HepG2 (cell line): ENCODE measurements around the gene SEC61A2. TPM values are rescaled to one million over a fixed set of nuclear protein-coding genes. Genes with fewer than 3 reads are reported as not detected.

Experiments
- ATAC-seq: fragments of 200-7000 bp; cut with Tn5 transposase; 3 replicates; pipeline ENCODE4 v1.9.1; 2020; ENCODE audit warnings: mild to moderate bottlenecking, moderate library complexity
- BruUV-seq: library from RNA; stranded (reverse); fragments of 400-500 nt; replicated peaks from 2 replicates; lab custom pipeline; 2021; lab: Mats Ljungman, UMichigan
- CTCF ChIA-PET: fragments of 300-600 bp; formaldehyde crosslinking; extraction: SDS; loops from one replicate; lab custom pipeline; 2021; ENCODE audit warnings: low total read pairs, inconsistent platforms, low intra/inter-chr PET ratio; lab: Yijun Ruan, JAX
- POLR2A ChIA-PET: fragments of 350-600 bp; sonication (Branson Sonifier 250); formaldehyde crosslinking; loops from one replicate; lab custom pipeline; 2020; ENCODE audit warnings: antibody characterized with exemption, inconsistent platforms; lab: Yijun Ruan, JAX
- DNase-seq: peaks from one replicate; pipeline ENCODE4 v3.0.0-alpha.2; 2015; ENCODE audit warnings: low spot score
- FAIRE-seq: peaks from 3 replicates; lab custom pipeline; 2011; peaks lifted over from hg19 to GRCh38; lab: Jason Lieb, UNC
- H2AFZ ChIP-seq: one replicate; pipeline ENCODE4 v1.6.1; 2011; ENCODE audit warnings: low read length, inconsistent platforms
- H3K27ac ChIP-seq: fragments of 300-600 bp; 3 replicates; pipeline ENCODE4 v1.8.0; 2011; ENCODE audit warnings: mixed run types, mild to moderate bottlenecking, mixed read lengths, low read length, inconsistent platforms; ENCODE audit not compliant: insufficient read depth; ENCODE audit errors: extremely low read length
- H3K27me3 ChIP-seq, 2 experiments: fragments of 200-600 bp in 1 of 2; 2 replicates in 1 of 2; 3 replicates in 1 of 2; pipeline versions ENCODE4 v1.6.0 to v1.8.0; 2011; ENCODE audit warnings: low read length in 2 of 2, mild to moderate bottlenecking in 2 of 2, moderate library complexity in 2 of 2, inconsistent platforms in 1 of 2; ENCODE audit not compliant: insufficient read depth in 2 of 2, control insufficient read depth in 1 of 2
- H3K36me3 ChIP-seq, 2 experiments: fragments of 200-600 bp in 1 of 2; replicated peaks in 1 of 2; 2 replicates in 1 of 2; 3 replicates in 1 of 2; pipeline versions ENCODE4 v1.5.1 to v1.8.0; 2011; ENCODE audit warnings: low read length in 2 of 2, inconsistent platforms in 1 of 2; ENCODE audit not compliant: insufficient read depth in 2 of 2, control insufficient read depth in 1 of 2
- H3K4me1 ChIP-seq: 2 replicates; pipeline ENCODE4 v1.5.1; 2012; ENCODE audit warnings: low read length, inconsistent platforms; ENCODE audit not compliant: insufficient read depth
- H3K4me2 ChIP-seq: 2 replicates; pipeline ENCODE4 v1.6.0; 2011; ENCODE audit warnings: low read depth, low read length, inconsistent platforms
- H3K4me3 ChIP-seq, 3 experiments: fragments of 200-600 bp in 1 of 3; sonication (generic), shearing (Covaris generic) in 1 of 3; replicated peaks in 1 of 3; 2 replicates each; pipeline ENCODE4 v1.5.1; 2011 to 2016; ENCODE audit warnings: low read length in 3 of 3, inconsistent platforms in 2 of 3, low read depth in 2 of 3, mild to moderate bottlenecking in 2 of 3, control low read depth in 1 of 3, mixed read lengths in 1 of 3; ENCODE audit not compliant: insufficient read depth in 1 of 3
- H3K79me2 ChIP-seq: one replicate; pipeline ENCODE4 v1.6.1; 2011; ENCODE audit warnings: low read length, inconsistent platforms; ENCODE audit not compliant: insufficient read depth
- H3K9ac ChIP-seq: 2 replicates; pipeline ENCODE4 v1.6.0; 2011; ENCODE audit warnings: mild to moderate bottlenecking, low read depth, low read length, inconsistent platforms; ENCODE audit not compliant: insufficient read depth
- H3K9me3 ChIP-seq: 2 replicates; pipeline ENCODE4 v1.5.1; 2012; ENCODE audit warnings: mild to moderate bottlenecking, low read length
- H4K20me1 ChIP-seq: 2 replicates; pipeline ENCODE4 v1.6.0; 2011; ENCODE audit warnings: inconsistent platforms, mild to moderate bottlenecking, low read length, moderate library complexity; ENCODE audit not compliant: insufficient read depth
- CEBPB ChIP-seq: IDR thresholded peaks from 2 replicates; pipeline ENCODE4 v1.6.1; 2011; ENCODE audit warnings: low read depth, low read length, improper control_type of control experiment, borderline replicate concordance
- NFIB ChIP-seq: sonication (generic); formaldehyde crosslinking; IDR thresholded peaks from 2 replicates; pipeline ENCODE4 v1.9.0; 2021; ENCODE audit warnings: missing genetic modification reagents, mild to moderate bottlenecking, borderline replicate concordance
- NR2F2 ChIP-seq: IDR thresholded peaks from 2 replicates; pipeline ENCODE4 v1.6.1; 2012; ENCODE audit warnings: low read depth, inconsistent platforms, borderline replicate concordance
- ZNF3 ChIP-seq: IDR thresholded peaks from 2 replicates; pipeline ENCODE4 v1.7.0; 2017; ENCODE audit warnings: inconsistent platforms
- WGBS: methylation state at CpG from one replicate; pipeline ENCODE4 v1.1.6; 2017; ENCODE audit warnings: low lambda C conversion rate; 5-methylcytosine and 5-hydroxymethylcytosine counted together
- in situ Hi-C: cut with HindIII; loops from 2 replicates; pipeline ENCODE4 v1.10.0; 2017; ENCODE audit warnings: low pct_unique_long_range_greater_than_20kb; ENCODE audit not compliant: extremely low pct_ligation_motif_present
- intact Hi-C: fragments of 100-400 bp; cut with micrococcal nuclease; formaldehyde crosslinking; loops from one replicate; pipeline ENCODE4 v1.10.0; 2022; ENCODE audit not compliant: unreplicated experiment
- polyA plus RNA-seq, 8 experiments: library from polyadenylated mRNA; depleted of rRNA in 3 of 8; stranded (reverse) in 7 of 8; unstranded in 1 of 8; fragments of >200 nt; fragmentation: Illumina TruSeq in 4 of 8; extraction: Trizol in 4 of 8; gene quantifications; 2 replicates each; pipeline versions ENCODE4 v1.2.1 to v1.2.3, GENCODE V29; 2011 to 2016; ENCODE audit warnings: low read depth in 4 of 8, missing spikeins in 1 of 8, mixed read lengths in 1 of 8; ENCODE audit not compliant: insufficient read depth in 1 of 8
- total RNA-seq, 5 experiments: library from RNA; depleted of rRNA; stranded (reverse); fragments of >200 nt; fragmentation: Illumina TruSeq; extraction: Trizol; gene quantifications; 2 replicates each; pipeline ENCODE4 v1.2.3, GENCODE V29; 2016; ENCODE audit warnings: low read depth in 1 of 5
- TF ChIP-seq, protein P1 (sequence below): sonication (generic); formaldehyde crosslinking; IDR thresholded peaks from 2 replicates; pipeline ENCODE4 v1.8.0; 2022; ENCODE audit warnings: missing genetic modification reagents, mild to moderate bottlenecking, inconsistent platforms, borderline replicate concordance
- TF ChIP-seq, protein P2 (sequence below): IDR thresholded peaks from 2 replicates; pipeline ENCODE4 v1.6.1; 2016

The SEC61A2 gene
- total and polyA plus RNA-seq, 2 of the 13 experiments (the other 11 are each of a cell fraction or from before 2014, with no cell fraction given) = 5.5 to 7.4 TPM

DNA sequence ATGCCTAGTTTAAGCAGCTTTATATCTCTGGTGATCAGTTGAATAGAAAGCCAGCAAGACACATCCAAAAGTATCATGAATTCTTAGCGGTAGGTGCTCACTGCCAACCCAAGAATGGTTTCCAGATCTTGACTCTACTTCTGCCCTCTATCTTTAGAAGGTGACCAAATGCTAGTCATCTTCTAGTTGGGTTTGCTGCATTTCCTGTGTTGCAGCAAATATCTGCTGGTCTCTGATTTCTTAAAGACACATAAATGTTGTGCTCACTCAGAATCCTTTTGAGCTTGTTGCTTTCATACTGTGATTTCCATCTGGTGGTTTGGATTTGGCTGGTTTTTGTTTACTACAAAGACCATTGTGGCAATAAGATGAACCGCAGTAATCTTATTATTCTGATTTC, 68.7 kb downstream of the SEC61A2 start:
- peaks cover 77% of the 10 kb centered on the region for H3K79me2 ChIP-seq
- ChIA-PET POLR2A (no interaction called here), CTCF (no interaction called here)
- no peaks in the 10 kb centered on the region for H3K9me3 ChIP-seq
- H3K27ac ChIP-seq = no peak overlapping the region
- in situ Hi-C loops (no loop called here), intact Hi-C loops (no loop called here)
- H4K20me1 ChIP-seq = peaks cover 6% of the 10 kb centered on the region; the same call in 1 of the 2 replicates
- H3K27me3 ChIP-seq = no peaks in the 10 kb centered on the region; a peak in 1 of 5 replicates
- peaks cover 22% of the 10 kb centered on the region for H3K4me1 ChIP-seq
- no peak overlapping the region for H2AFZ ChIP-seq
- no peak for ATAC-seq
- no peak overlapping the region for H3K4me3 ChIP-seq
- no peak for DNase-seq
- BruUV-seq = no TSS peak
- peak overlapping the region; percentile 23; the same call in 1 of the 2 replicates for H3K9ac ChIP-seq
- TF ChIP-seq, protein P1, sequence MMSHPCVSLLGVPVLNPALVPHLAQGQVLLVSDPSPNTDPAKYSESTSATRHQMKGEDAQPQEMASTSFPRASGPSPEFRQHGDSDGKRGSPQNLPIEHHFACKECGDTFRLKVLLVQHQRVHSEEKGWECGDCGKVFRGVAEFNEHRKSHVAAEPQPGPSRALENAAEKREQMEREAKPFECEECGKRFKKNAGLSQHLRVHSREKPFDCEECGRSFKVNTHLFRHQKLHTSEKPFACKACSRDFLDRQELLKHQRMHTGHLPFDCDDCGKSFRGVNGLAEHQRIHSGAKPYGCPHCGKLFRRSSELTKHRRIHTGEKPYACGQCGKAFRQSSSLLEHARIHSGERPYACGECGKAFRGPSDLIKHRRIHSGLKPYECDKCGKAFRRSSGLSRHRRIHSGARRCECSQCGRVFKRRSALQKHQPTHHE = no peak
- TF ChIP-seq, protein P2, sequence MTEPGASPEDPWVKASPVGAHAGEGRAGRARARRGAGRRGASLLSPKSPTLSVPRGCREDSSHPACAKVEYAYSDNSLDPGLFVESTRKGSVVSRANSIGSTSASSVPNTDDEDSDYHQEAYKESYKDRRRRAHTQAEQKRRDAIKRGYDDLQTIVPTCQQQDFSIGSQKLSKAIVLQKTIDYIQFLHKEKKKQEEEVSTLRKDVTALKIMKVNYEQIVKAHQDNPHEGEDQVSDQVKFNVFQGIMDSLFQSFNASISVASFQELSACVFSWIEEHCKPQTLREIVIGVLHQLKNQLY (CRISPR knock-in tag) = no peak
- FAIRE-seq = no peak
- H3K36me3 ChIP-seq = peaks cover 14 to 37% of the 10 kb centered on the region in 2 experiments
- WGBS = 89% methylated on average over 2 of the region's 2 CpGs
- H3K4me2 ChIP-seq = peak overlapping the region; percentile 79; the same call in 1 of the 2 replicates

DNA sequence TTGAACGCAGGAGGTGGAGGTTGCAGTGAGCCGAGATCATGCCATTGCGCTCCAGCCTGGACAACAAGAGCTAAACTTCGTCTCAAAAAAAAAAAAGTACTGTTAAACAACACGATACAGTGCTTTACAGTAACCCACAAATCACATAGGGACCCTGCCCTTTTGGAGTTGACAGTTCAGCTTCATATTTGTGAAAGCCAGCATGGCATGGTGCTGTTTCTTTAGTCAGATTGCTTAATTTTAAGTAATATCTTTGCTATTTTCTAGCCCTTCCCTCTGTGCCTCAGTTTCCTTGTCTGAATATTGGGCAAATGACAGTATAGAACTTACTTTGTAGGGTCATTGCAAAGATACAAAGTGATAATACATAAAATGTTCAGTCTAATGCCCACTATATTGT, 71.4 kb downstream of the SEC61A2 start:
- FAIRE-seq (no peak), DNase-seq (no peak), ATAC-seq (no peak)
- peaks cover 6% of the 10 kb centered on the region; the same call in 1 of the 2 replicates for H4K20me1 ChIP-seq
- peaks cover 16 to 55% of the 10 kb centered on the region in 2 experiments for H3K36me3 ChIP-seq
- peaks cover 61% of the 10 kb centered on the region for H3K79me2 ChIP-seq
- WGBS = 95% methylated on average over 5 of the region's 5 CpGs
- H3K9ac ChIP-seq = no peak overlapping the region
- no peaks in the 10 kb centered on the region; a peak in 1 of 5 replicates for H3K27me3 ChIP-seq
- H2AFZ ChIP-seq = no peak overlapping the region
- H3K4me3 ChIP-seq = no peak overlapping the region
- CTCF ChIA-PET = no interaction called here
- no peak overlapping the region for H3K27ac ChIP-seq
- in situ Hi-C loops (no loop called here), intact Hi-C loops (no loop called here)
- no peak overlapping the region for H3K4me2 ChIP-seq
- H3K9me3 ChIP-seq = no peaks in the 10 kb centered on the region
- H3K4me1 ChIP-seq = peaks cover 9% of the 10 kb centered on the region
- BruUV-seq = no TSS peak
- POLR2A ChIA-PET = no interaction called here
- TF ChIP-seq ZNF3 (CRISPR knock-in tag) (no peak), CEBPB (peak; percentile 80), NR2F2 (no peak), NFIB (CRISPR knock-in tag) (no peak)
